Endodermal cell (in vitro differentiated cells): ENCODE data around the gene SORCS2. TPM values are rescaled to one million over a fixed set of nuclear protein-coding genes. Genes with fewer than 3 reads are reported as not detected.

ENCODE experiments used
- DNase-seq: peaks from one replicate; pipeline ENCODE4 v3.0.0-alpha.2; 2017
- H3K27ac ChIP-seq: 2 replicates; pipeline ENCODE4 v1.5.1; 2013; ENCODE audit warnings: mild to moderate bottlenecking, low read depth, low read length, moderate library complexity
- H3K27me3 ChIP-seq: 2 replicates; pipeline ENCODE4 v1.6.1; 2013; ENCODE audit warnings: mild to moderate bottlenecking, low read length, moderate library complexity; ENCODE audit not compliant: insufficient read depth, control insufficient read depth, poor library complexity, severe bottlenecking
- H3K36me3 ChIP-seq: 2 replicates; pipeline ENCODE4 v1.7.0; 2013; ENCODE audit warnings: mild to moderate bottlenecking, low read length, moderate library complexity; ENCODE audit not compliant: control insufficient read depth, insufficient read depth
- H3K4me1 ChIP-seq: one replicate; pipeline ENCODE4 v1.7.0; 2013; ENCODE audit warnings: low read length; ENCODE audit not compliant: control insufficient read depth, insufficient read depth
- H3K4me3 ChIP-seq: 2 replicates; pipeline ENCODE4 v1.5.1; 2013; ENCODE audit warnings: mild to moderate bottlenecking, low read length, moderate library complexity
- H3K9ac ChIP-seq: 2 replicates; pipeline ENCODE4 v1.6.1; 2013; ENCODE audit warnings: mild to moderate bottlenecking, low read length, moderate library complexity; ENCODE audit not compliant: poor library complexity, severe bottlenecking; ENCODE audit errors: extremely low read depth
- H3K9me3 ChIP-seq: 2 replicates; pipeline ENCODE4 v1.6.1; 2013; ENCODE audit warnings: mild to moderate bottlenecking, low read length, moderate library complexity; ENCODE audit not compliant: control insufficient read depth
- H3K27ac Mint-ChIP-seq: 2 replicates; pipeline ENCODE4 v1.8.0; 2020; ENCODE audit warnings: mixed read lengths
- H3K27me3 Mint-ChIP-seq: 2 replicates; pipeline ENCODE4 v1.8.0; 2021; ENCODE audit warnings: mild to moderate bottlenecking, mixed read lengths; ENCODE audit not compliant: insufficient read depth
- H3K36me3 Mint-ChIP-seq: 2 replicates; pipeline ENCODE4 v1.8.0; 2020; ENCODE audit warnings: low read depth, mixed read lengths
- H3K4me1 Mint-ChIP-seq: 2 replicates; pipeline ENCODE4 v1.8.0; 2020; ENCODE audit warnings: mixed read lengths
- H3K4me3 Mint-ChIP-seq: 2 replicates; pipeline ENCODE4 v1.8.0; 2020; ENCODE audit warnings: mild to moderate bottlenecking, moderate library complexity, mixed read lengths
- H3K9me3 Mint-ChIP-seq: 2 replicates; pipeline ENCODE4 v1.8.0; 2020; ENCODE audit warnings: mild to moderate bottlenecking, mixed read lengths
- CTCF ChIP-seq: fragments of 200-600 bp; sonication (generic); conservative IDR thresholded peaks from 2 replicates; pipeline ENCODE4 v1.5.0; 2021; ENCODE audit warnings: antibody characterized with exemption, mild to moderate bottlenecking
- WGBS, 2 experiments: methylation state at CpG; one replicate each; pipeline versions ENCODE4 v1.1.5 to v1.1.7; 2013; ENCODE audit warnings: missing lambda C conversion rate in 2 of 2, mixed read lengths in 1 of 2; ENCODE audit not compliant: insufficient coverage in 1 of 2, insufficient read length in 1 of 2; 5-methylcytosine and 5-hydroxymethylcytosine counted together
- total RNA-seq, 2 donors: library from RNA; stranded (reverse); fragmentation: NEBNext Ultra II Directional in 1 of 2; extraction: Animal tissue kit (Norgen Biotek cat#: 25700) in 1 of 2; gene quantifications; 2 replicates in 1 of 2; 3 replicates in 1 of 2; pipeline ENCODE4 v1.2.1, GENCODE V29; 2021

Gene SORCS2
- total RNA-seq, 2 donors from 2014 or later = 1.4 to 1.9 TPM

GRCh38 chr4:7465017-7465416, 272.7 kb downstream of the SORCS2 start:
- 93% methylated on average over 6 to 9 of the region's 9 CpGs for WGBS, 2 experiments
- Histone ChIP-seq H3K9me3 (no peaks in the 10 kb centered on the region), H3K9ac (no peak overlapping the region), H3K4me3 (no peak overlapping the region), H3K36me3 (no peaks in the 10 kb centered on the region), H3K4me1 (no peaks in the 10 kb centered on the region), H3K27me3 (no peaks in the 10 kb centered on the region), H3K27ac (no peak overlapping the region)
- Mint-ChIP-seq H3K4me3 (no peak overlapping the region), H3K36me3 (no peaks in the 10 kb centered on the region), H3K27ac (no peak overlapping the region), H3K4me1 (no peaks in the 10 kb centered on the region), H3K9me3 (peaks cover 6% of the 10 kb centered on the region), H3K27me3 (no peaks in the 10 kb centered on the region)
- no peak for DNase-seq
- TF ChIP-seq CTCF = no peak

GRCh38 chr4:7466215-7466614, 273.9 kb downstream of the SORCS2 start:
- no peaks in the 10 kb centered on the region for H3K27me3 Mint-ChIP-seq

GRCh38 chr4:7466904-7467303, 274.6 kb downstream of the SORCS2 start:
- Histone ChIP-seq H3K36me3 (no peaks in the 10 kb centered on the region), H3K27ac (no peak overlapping the region), H3K9me3 (no peaks in the 10 kb centered on the region), H3K9ac (no peak overlapping the region), H3K4me3 (no peak overlapping the region), H3K4me1 (no peaks in the 10 kb centered on the region), H3K27me3 (no peaks in the 10 kb centered on the region)
- Mint-ChIP-seq H3K36me3 (no peaks in the 10 kb centered on the region), H3K4me3 (no peak overlapping the region), H3K4me1 (no peaks in the 10 kb centered on the region), H3K27me3 (no peaks in the 10 kb centered on the region), H3K9me3 (peaks cover 6% of the 10 kb centered on the region), H3K27ac (no peak overlapping the region)
- no peak for DNase-seq
- 89% methylated on average over 7 of the region's 7 CpGs for WGBS, 2 experiments
- no peak for TF ChIP-seq CTCF

More at GRCh38 chr4:7466215-7466614, 273.9 kb downstream of the SORCS2 start:
- H3K9ac ChIP-seq = no peak overlapping the region
- Mint-ChIP-seq H3K4me3 (no peak overlapping the region), H3K9me3 (peaks cover 6% of the 10 kb centered on the region), H3K4me1 (no peaks in the 10 kb centered on the region), H3K27ac (no peak overlapping the region), H3K36me3 (no peaks in the 10 kb centered on the region)
- H3K4me1 ChIP-seq = no peaks in the 10 kb centered on the region
- no peaks in the 10 kb centered on the region for H3K27me3 ChIP-seq
- no peak overlapping the region for H3K27ac ChIP-seq
- no peak for DNase-seq
- 93 to 95% methylated on average over 2 to 8 of the region's 8 CpGs for WGBS, 2 experiments
- TF ChIP-seq CTCF = no peak
- H3K4me3 ChIP-seq = no peak overlapping the region
- no peaks in the 10 kb centered on the region for H3K9me3 ChIP-seq
- H3K36me3 ChIP-seq = no peaks in the 10 kb centered on the region
